Stimulated activated CD8-positive, alpha-beta memory T cell treated with anti-CD3 and anti-CD28 coated beads, Interleukin-15, amount 100 ng/mL, for 1 hour (primary cell): ENCODE results near the gene TXNDC12.
"Not testable (repeated sequence)": the region's sequence is repeated elsewhere in the genome, so short reads cannot be mapped to it uniquely, and the experiment has no call there.

Experiments used
- DNase-seq: peaks from one replicate; pipeline ENCODE4 v3.0.0-alpha.2; 2020; ENCODE audit warnings: low read depth

Gene TXNDC12

GRCh38 chr1:52055066-52055865 lies at the start of gene TXNDC12:
Gene TXNDC12 (minus strand): TSS chr1:52055191. CDS start chr1:52055096, 95 bp downstream.
- peak; percentile 31 for DNase-seq

GRCh38 chr1:52102336-52103013 lies 47.5 kb upstream of the TXNDC12 start:
- no peak for DNase-seq

- no peak for DNase-seq
Observed at GRCh38 chr1:52098139-52098871, 43.3 kb upstream of the TXNDC12 start.

- no peak for DNase-seq
Observed at GRCh38 chr1:52096216-52096615, 41.2 kb upstream of the TXNDC12 start.

- not testable (repeated sequence) for DNase-seq
Observed at GRCh38 chr1:52094300-52094699, 39.3 kb upstream of the TXNDC12 start.

GRCh38 chr1:52087892-52088291 lies 32.9 kb upstream of the TXNDC12 start:
- not testable (repeated sequence) for DNase-seq

GRCh38 chr1:52080014-52080415 lies 25.0 kb upstream of the TXNDC12 start:
- DNase-seq: no peak

GRCh38 chr1:52077277-52077676 lies 22.3 kb upstream of the TXNDC12 start:
- DNase-seq: not testable (repeated sequence)

GRCh38 chr1:52072291-52072690 lies 17.3 kb upstream of the TXNDC12 start:
- no peak for DNase-seq

- DNase-seq: no peak
Observed at GRCh38 chr1:52070704-52071103, 15.7 kb upstream of the TXNDC12 start.

- DNase-seq: no peak
Observed at GRCh38 chr1:52063192-52063591, 8.2 kb upstream of the TXNDC12 start.

GRCh38 chr1:52060822-52061221 lies 5.8 kb upstream of the TXNDC12 start:
- DNase-seq: no peak

- no peak for DNase-seq
Observed at GRCh38 chr1:52059888-52060287, 4.9 kb upstream of the TXNDC12 start.

- DNase-seq: no peak
Observed at GRCh38 chr1:52059321-52059720, 4.3 kb upstream of the TXNDC12 start.

- DNase-seq: no peak
Observed at GRCh38 chr1:52057876-52058415, 3.0 kb upstream of the TXNDC12 start.

- DNase-seq: no peak
Observed at GRCh38 chr1:52057255-52057654, 2.3 kb upstream of the TXNDC12 start.

GRCh38 chr1:52056937-52057231 lies 1.9 kb upstream of the TXNDC12 start:
- DNase-seq: no peak

- peak; percentile 83 for DNase-seq
Observed at GRCh38 chr1:52056163-52056936, 1.4 kb upstream of the TXNDC12 start, which contains the start of gene BTF3L4. Gene BTF3L4 (plus strand): TSS chr1:52056295. CDS start chr1:52059848, 3,553 bp downstream.

GRCh38 chr1:52055866-52056162 lies 823 bp upstream of the TXNDC12 start:
- DNase-seq: no peak

- no peak for DNase-seq
Observed at GRCh38 chr1:52054496-52055065, 410 bp downstream of the TXNDC12 start.

- no peak for DNase-seq
Observed at GRCh38 chr1:52053862-52054261, 1.1 kb downstream of the TXNDC12 start.

GRCh38 chr1:52049337-52049736 lies 5.7 kb downstream of the TXNDC12 start:
- DNase-seq: not testable (repeated sequence)
